ENCODE measurements around the gene SMIM32.

- no peak for TF ChIP-seq REST (IDR thresholded peaks at IDR 0.05; ENCODE audit: insufficient read depth in 1 of 2, low read depth in 2 of 2, low read length in 2 of 2)
- TF ChIP-seq TAF1 (IDR thresholded peaks at IDR 0.05; ENCODE audit: borderline replicate concordance, insufficient read depth, low read length) = no peak
These were observed 21.0 kb upstream of the SMIM32 start for GRCh38 chr5:136213919-136214493.

Data from PFSK-1 (cell line).